Measurements from ENCODE around the gene AGO3.

The AGO3 gene

DNA sequence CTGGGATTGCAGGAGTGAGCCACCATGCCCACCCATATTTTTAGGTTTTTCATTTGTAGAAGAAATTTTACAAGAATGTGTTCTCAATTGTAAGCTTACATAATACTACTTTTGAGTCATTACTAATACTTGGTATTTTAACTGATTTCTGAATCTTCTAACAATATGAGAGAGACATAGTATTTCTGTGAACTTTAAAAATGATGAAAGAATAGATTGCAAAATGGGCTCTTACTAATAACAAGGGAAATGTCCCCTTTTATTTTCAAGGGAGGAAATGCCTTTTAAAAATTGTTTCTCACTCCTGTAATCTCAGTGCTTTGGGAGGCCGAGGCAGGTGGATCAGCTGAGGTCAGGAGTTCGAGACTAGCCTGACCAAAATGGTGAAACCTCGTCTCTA, 5.9 kb downstream of the AGO3 start:
- H3K18ac ChIP-seq (ENCODE audit: low read length) = no peak overlapping the region
- H4K12ac ChIP-seq (ENCODE audit: low read depth, low read length) = no peak overlapping the region
- H3K4ac ChIP-seq (ENCODE audit: low read depth, low read length) = no peak overlapping the region
- peaks cover 2% of the 10 kb centered on the region for H3K79me2 ChIP-seq (ENCODE audit: control insufficient read depth, insufficient read depth, low read length, poor library complexity)
- H3K9ac ChIP-seq (ENCODE audit: low read length) = no peak overlapping the region
- DNase-seq = peak; percentile 33 to 91
- H3K4me2 ChIP-seq (ENCODE audit: low read length) = no peak overlapping the region
- no peaks in the 10 kb centered on the region for H3K79me1 ChIP-seq (ENCODE audit: low read length)
- H3K23ac ChIP-seq (ENCODE audit: low read length) = no peak overlapping the region
- H3K9me3 ChIP-seq (ENCODE audit: insufficient read depth, low read depth, low read length) = no peaks in the 10 kb centered on the region
- no peak overlapping the region for H2BK120ac ChIP-seq (ENCODE audit: insufficient read depth, low read length, poor library complexity)
- H3K4me1 ChIP-seq (ENCODE audit: control insufficient read depth in 1 of 2, insufficient read depth in 2 of 2, low read length in 2 of 2) = no peaks in the 10 kb centered on the region
- H4K8ac ChIP-seq (ENCODE audit: low read depth, low read length) = no peak overlapping the region
- no peak overlapping the region for H3K27ac ChIP-seq (ENCODE audit: low read depth, low read length)
- no peaks in the 10 kb centered on the region for H3K36me3 ChIP-seq (ENCODE audit: control insufficient read depth in 1 of 2, insufficient read depth in 2 of 2, low read length in 2 of 2)
- H2AK5ac ChIP-seq (ENCODE audit: low read length) = no peak overlapping the region
- H3K4me3 ChIP-seq (ENCODE audit: low read depth, low read length) = no peak overlapping the region
- no peak overlapping the region for H2BK12ac ChIP-seq (ENCODE audit: low read length)
- no peaks in the 10 kb centered on the region for H3K27me3 ChIP-seq (ENCODE audit: insufficient read depth, low read length)
- H3K14ac ChIP-seq (ENCODE audit: low read length) = no peak overlapping the region
- no peak overlapping the region for H2BK5ac ChIP-seq (ENCODE audit: low read depth, low read length, poor library complexity)
- no CpG with 5 or more reads among the region's 3 CpGs for WGBS (ENCODE audit: extremely low coverage, insufficient coverage, insufficient read length)
- H4K91ac ChIP-seq (ENCODE audit: low read depth, low read length) = no peak overlapping the region
- no peak overlapping the region for H2AFZ ChIP-seq (ENCODE audit: insufficient read depth, low read length, poor library complexity)

DNA sequence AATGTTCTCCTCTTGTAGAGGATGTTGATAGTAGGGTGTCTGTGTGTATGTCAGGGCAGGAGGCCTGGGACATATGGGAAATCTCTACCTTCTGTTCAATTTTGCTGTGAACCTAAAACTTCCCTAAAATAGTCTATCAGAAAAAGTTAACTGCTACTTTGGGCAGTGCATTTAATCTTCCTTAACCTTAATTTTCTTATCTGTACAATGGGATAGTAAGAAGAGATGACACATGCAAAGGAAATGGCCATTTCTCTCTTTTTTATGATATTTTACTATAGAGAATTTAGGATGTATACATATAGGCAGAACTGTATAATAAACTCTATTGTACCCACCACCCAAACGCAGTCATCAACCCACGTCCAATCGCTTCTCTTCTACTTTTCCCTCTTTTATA, 8.6 kb downstream of the AGO3 start:
- Histone ChIP-seq H3K36me3 (ENCODE audit: control insufficient read depth in 1 of 2, insufficient read depth in 2 of 2, low read length in 2 of 2) (no peaks in the 10 kb centered on the region), H3K4ac (ENCODE audit: low read depth, low read length) (no peak overlapping the region), H3K4me2 (ENCODE audit: low read length) (no peak overlapping the region), H2AK5ac (ENCODE audit: low read length) (no peak overlapping the region), H3K4me1 (ENCODE audit: control insufficient read depth in 1 of 2, insufficient read depth in 2 of 2, low read length in 2 of 2) (no peaks in the 10 kb centered on the region), H2BK5ac (ENCODE audit: low read depth, low read length, poor library complexity) (no peak overlapping the region), H4K91ac (ENCODE audit: low read depth, low read length) (no peak overlapping the region), H3K27me3 (ENCODE audit: insufficient read depth, low read length) (no peaks in the 10 kb centered on the region), H2BK120ac (ENCODE audit: insufficient read depth, low read length, poor library complexity) (no peak overlapping the region), H3K18ac (ENCODE audit: low read length) (no peak overlapping the region), H2AFZ (ENCODE audit: insufficient read depth, low read length, poor library complexity) (no peak overlapping the region), H4K12ac (ENCODE audit: low read depth, low read length) (no peak overlapping the region), H4K8ac (ENCODE audit: low read depth, low read length) (no peak overlapping the region), H3K27ac (ENCODE audit: low read depth, low read length) (no peak overlapping the region), H3K9me3 (ENCODE audit: insufficient read depth, low read depth, low read length) (no peaks in the 10 kb centered on the region), H3K23ac (ENCODE audit: low read length) (no peak overlapping the region), H3K14ac (ENCODE audit: low read length) (no peak overlapping the region), H3K4me3 (ENCODE audit: low read depth, low read length) (no peak overlapping the region), H3K9ac (ENCODE audit: low read length) (no peak overlapping the region), H3K79me2 (ENCODE audit: control insufficient read depth, insufficient read depth, low read length, poor library complexity) (peaks cover 2% of the 10 kb centered on the region), H2BK12ac (ENCODE audit: low read length) (no peak overlapping the region), H3K79me1 (ENCODE audit: low read length) (no peaks in the 10 kb centered on the region)
- no peak for DNase-seq
- 100% methylated on average over 3 of the region's 3 CpGs for WGBS (ENCODE audit: extremely low coverage, insufficient coverage, insufficient read length)

DNA sequence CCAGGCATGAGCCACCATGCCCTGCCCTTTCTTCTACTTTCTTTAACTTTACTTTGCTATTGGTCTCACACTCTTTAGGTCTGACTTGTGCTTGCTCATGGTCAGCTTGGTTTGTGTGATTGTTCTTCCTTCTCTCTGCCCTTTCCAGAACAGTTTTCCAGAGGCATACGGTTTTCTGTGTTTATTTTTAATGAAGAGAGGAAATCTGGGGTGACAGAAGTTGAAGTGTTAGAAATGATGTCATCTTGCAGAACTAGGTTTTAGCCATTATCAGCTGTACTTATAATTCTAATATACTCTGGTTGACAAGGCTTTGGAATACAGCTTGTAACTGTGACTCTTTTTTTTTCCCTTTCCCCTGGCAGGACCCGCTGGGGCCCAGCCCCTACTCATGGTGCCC, 14.4 kb downstream of the AGO3 start:
- Histone ChIP-seq H3K27ac (ENCODE audit: low read depth, low read length) (no peak overlapping the region), H3K4me1 (ENCODE audit: control insufficient read depth in 1 of 2, insufficient read depth in 2 of 2, low read length in 2 of 2) (peaks cover 0 to 2% of the 10 kb centered on the region in 2 experiments), H3K79me2 (ENCODE audit: control insufficient read depth, insufficient read depth, low read length, poor library complexity) (peaks cover 2% of the 10 kb centered on the region), H3K4me2 (ENCODE audit: low read length) (no peak overlapping the region), H3K79me1 (ENCODE audit: low read length) (no peaks in the 10 kb centered on the region), H3K36me3 (ENCODE audit: control insufficient read depth in 1 of 2, insufficient read depth in 2 of 2, low read length in 2 of 2) (no peaks in the 10 kb centered on the region), H4K12ac (ENCODE audit: low read depth, low read length) (no peak overlapping the region), H2BK120ac (ENCODE audit: insufficient read depth, low read length, poor library complexity) (no peak overlapping the region), H2AK5ac (ENCODE audit: low read length) (no peak overlapping the region), H3K9ac (ENCODE audit: low read length) (no peak overlapping the region), H3K9me3 (ENCODE audit: insufficient read depth, low read depth, low read length) (no peaks in the 10 kb centered on the region), H2AFZ (ENCODE audit: insufficient read depth, low read length, poor library complexity) (no peak overlapping the region), H2BK5ac (ENCODE audit: low read depth, low read length, poor library complexity) (no peak overlapping the region), H3K4me3 (ENCODE audit: low read depth, low read length) (no peak overlapping the region), H3K14ac (ENCODE audit: low read length) (no peak overlapping the region), H3K27me3 (ENCODE audit: insufficient read depth, low read length) (no peaks in the 10 kb centered on the region), H3K4ac (ENCODE audit: low read depth, low read length) (no peak overlapping the region), H3K18ac (ENCODE audit: low read length) (no peak overlapping the region), H2BK12ac (ENCODE audit: low read length) (no peak overlapping the region), H3K23ac (ENCODE audit: low read length) (no peak overlapping the region), H4K8ac (ENCODE audit: low read depth, low read length) (no peak overlapping the region), H4K91ac (ENCODE audit: low read depth, low read length) (no peak overlapping the region)
- no peak for DNase-seq
- WGBS (ENCODE audit: extremely low coverage, insufficient coverage, insufficient read length) = no CpG with 5 or more reads among the region's 2 CpGs

DNA sequence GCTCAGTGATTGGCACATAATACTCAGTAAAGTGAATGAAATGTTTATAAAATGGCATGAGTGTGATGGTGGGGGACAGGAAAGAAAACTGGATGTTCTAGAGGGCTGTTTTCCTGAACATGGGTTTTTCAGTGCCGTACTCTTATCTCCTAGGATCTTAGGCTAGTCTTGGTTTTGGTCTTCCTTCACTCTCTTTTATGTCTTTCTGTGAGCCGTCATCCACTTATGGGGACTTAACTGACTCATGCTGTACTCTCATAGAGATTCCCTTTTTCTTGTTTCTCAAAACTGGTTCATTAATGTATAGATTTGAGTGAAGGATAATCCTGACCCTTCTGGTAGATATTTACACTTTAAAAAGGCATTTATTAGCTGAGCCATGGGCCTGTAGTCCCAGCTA, 16.6 kb downstream of the AGO3 start:
- Histone ChIP-seq H3K23ac (ENCODE audit: low read length) (no peak overlapping the region), H2BK12ac (ENCODE audit: low read length) (no peak overlapping the region), H4K12ac (ENCODE audit: low read depth, low read length) (no peak overlapping the region), H2BK120ac (ENCODE audit: insufficient read depth, low read length, poor library complexity) (no peak overlapping the region), H4K8ac (ENCODE audit: low read depth, low read length) (no peak overlapping the region), H2BK5ac (ENCODE audit: low read depth, low read length, poor library complexity) (no peak overlapping the region), H3K18ac (ENCODE audit: low read length) (no peak overlapping the region), H3K4me2 (ENCODE audit: low read length) (no peak overlapping the region), H4K91ac (ENCODE audit: low read depth, low read length) (no peak overlapping the region), H3K14ac (ENCODE audit: low read length) (no peak overlapping the region), H3K36me3 (ENCODE audit: control insufficient read depth in 1 of 2, insufficient read depth in 2 of 2, low read length in 2 of 2) (peaks cover 0 to 1% of the 10 kb centered on the region in 2 experiments), H3K4me1 (ENCODE audit: control insufficient read depth in 1 of 2, insufficient read depth in 2 of 2, low read length in 2 of 2) (peaks cover 0 to 2% of the 10 kb centered on the region in 2 experiments), H2AK5ac (ENCODE audit: low read length) (no peak overlapping the region), H3K4ac (ENCODE audit: low read depth, low read length) (no peak overlapping the region), H3K79me1 (ENCODE audit: low read length) (no peaks in the 10 kb centered on the region), H3K9ac (ENCODE audit: low read length) (no peak overlapping the region), H3K79me2 (ENCODE audit: control insufficient read depth, insufficient read depth, low read length, poor library complexity) (peaks cover 2% of the 10 kb centered on the region), H3K27ac (ENCODE audit: low read depth, low read length) (no peak overlapping the region), H2AFZ (ENCODE audit: insufficient read depth, low read length, poor library complexity) (no peak overlapping the region), H3K9me3 (ENCODE audit: insufficient read depth, low read depth, low read length) (no peaks in the 10 kb centered on the region), H3K4me3 (ENCODE audit: low read depth, low read length) (no peak overlapping the region), H3K27me3 (ENCODE audit: insufficient read depth, low read length) (no peaks in the 10 kb centered on the region)
- no CpG with 5 or more reads among the region's 2 CpGs for WGBS (ENCODE audit: extremely low coverage, insufficient coverage, insufficient read length)
- no peak for DNase-seq
